ENCODE data around the gene GRIP1.
"Not testable (repeated sequence)": the region's sequence is repeated elsewhere in the genome, so short reads cannot be mapped to it uniquely, and the experiment has no call there.

GRIP1 gene

DNA sequence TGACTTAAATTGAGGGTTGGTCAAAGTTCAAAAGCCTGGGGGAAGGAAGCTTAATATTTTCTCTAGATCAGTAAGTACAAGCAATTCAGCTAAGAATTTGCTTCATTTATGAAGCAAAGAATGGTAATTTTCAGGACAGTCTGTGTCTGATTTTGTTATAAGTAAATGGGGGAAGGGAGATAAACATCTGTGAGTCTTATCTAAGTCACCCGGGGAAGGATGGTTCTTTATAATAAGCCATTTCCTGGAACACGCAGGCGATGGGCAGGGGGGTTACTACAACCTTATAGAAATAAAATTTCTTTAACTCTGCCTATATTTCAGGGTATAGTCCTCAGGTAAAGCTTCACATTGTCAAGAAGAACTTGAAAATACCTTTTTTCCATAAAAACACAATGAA lies 333.7 kb downstream of the GRIP1 start:
- DNase-seq = no peak

DNA sequence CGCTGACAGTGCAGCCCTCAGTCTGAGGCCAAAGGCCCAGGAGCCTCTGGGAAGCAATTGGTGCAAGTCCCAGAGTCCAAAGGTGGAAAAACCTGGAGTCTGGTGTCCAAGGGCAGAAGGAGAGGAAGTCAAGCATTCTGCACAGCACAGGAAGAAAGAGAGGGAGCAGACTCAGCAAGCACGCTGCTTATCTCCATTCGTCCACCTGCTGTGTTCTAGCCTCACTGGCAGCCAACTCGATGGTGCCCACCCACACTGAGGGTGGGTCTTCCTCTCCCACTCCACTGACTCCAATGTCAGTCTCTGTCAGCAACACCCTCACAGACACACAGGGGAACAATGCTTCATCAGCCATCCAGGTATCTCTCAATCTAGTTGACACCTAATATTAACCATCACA lies 337.8 kb downstream of the GRIP1 start:
- no peak for DNase-seq

- DNase-seq = no peak
Observed at GRCh38 chr12:66340131-66340530, 338.7 kb downstream of the GRIP1 start.

GRCh38 chr12:66337381-66338010 lies 341.4 kb downstream of the GRIP1 start:
- DNase-seq = no peak

- no peak for DNase-seq
Observed at GRCh38 chr12:66335746-66336145, 343.1 kb downstream of the GRIP1 start.

DNA sequence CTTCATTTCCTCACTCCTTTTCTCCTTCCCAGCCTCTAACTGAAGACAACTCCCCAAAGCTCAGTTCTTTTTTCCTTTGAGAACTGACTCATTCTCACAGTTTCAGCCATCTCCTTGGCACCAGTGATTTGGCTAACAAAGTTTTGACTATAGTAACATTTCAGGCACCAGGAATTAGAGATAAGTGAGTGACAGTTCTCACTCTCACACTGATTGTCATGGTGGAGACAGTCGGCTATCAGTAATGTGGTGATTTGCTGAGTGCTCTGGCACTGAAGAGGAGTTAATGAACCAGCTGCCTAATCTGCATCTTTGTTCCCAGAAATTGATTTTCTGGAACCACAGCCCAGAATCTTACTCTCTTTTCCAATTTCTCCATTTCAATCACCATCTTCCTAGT lies 347.1 kb downstream of the GRIP1 start:
- DNase-seq = no peak

DNA sequence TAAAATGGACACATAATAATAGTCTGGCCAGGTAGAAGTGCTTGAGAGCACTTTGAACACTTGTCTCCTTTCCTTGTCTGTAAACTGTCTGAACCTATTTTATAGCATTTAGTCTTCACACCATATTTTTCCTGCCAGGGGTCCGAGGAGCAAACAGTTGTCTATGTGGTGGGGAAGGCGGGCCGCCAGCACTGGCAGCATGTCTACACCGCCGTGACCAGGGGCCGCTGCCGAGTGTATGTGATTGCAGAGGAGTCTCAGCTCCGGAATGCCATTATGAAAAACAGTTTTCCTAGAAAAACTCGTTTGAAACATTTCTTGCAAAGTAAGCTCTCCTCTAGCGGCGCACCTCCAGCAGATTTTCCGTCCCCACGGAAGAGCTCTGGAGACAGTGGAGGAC lies 347.9 kb downstream of the GRIP1 start:
- DNase-seq = no peak

DNA sequence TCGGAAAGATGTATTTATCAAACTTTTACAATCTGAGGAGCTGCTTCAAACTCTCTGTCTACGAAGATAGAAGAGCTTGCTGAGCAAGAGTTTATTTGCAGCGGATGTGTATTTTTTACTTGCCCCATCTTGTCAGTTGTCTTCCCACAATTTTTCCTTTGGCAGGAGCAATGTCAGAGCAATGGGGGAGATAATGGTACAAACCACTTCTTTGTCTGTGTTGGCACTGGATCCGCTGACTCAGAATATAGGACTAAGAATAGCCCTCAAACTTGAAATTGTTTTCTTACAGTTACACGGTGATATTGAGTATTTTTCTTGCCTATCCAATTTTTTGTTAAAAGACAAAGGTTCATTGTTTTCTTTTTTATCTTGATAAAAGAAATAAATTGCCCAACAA lies 348.9 kb downstream of the GRIP1 start:
- peak in 1 of 58 donors; percentile 2 for DNase-seq

GRCh38 chr12:66323017-66323416 lies 355.9 kb downstream of the GRIP1 start:
- no peak for DNase-seq

DNA sequence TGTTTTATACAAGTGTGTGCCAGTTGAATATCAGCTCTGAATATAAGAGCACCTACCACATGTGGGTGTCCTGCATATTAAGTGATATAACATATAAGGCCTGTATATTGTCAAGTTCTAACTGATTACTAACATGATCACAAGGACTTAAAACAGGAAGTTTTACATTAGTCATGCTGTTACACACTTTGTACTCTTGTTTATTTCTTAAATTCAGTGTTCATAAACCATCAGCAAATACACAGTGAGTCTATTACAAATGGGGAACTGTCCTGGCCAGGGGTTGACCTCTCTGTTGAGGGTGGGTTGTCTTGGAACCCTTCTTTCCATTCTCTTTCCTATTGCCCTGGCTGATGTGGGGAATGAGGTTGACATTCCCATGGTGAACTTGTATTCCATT lies 357.4 kb downstream of the GRIP1 start:
- DNase-seq = no peak

DNA sequence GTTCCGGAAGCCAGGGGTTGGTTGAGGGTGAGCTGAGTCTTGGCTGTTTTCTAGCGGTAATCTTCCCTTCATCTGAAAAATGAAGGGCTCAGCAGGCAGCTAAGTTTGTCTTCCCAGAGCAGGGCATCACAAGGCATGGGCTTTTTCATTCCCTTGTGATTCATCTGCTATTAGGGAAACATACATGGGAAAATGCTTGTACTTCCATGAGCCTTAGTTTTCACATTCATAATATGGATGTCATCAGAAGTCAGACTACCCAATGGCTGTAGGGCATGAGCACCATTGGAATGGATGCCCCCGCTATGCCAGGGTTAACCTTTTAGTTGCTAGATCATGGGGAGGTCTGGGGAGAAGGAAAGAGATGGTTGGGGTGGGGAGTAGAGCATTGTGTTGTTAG lies 357.9 kb downstream of the GRIP1 start:
- no peak for DNase-seq

DNA sequence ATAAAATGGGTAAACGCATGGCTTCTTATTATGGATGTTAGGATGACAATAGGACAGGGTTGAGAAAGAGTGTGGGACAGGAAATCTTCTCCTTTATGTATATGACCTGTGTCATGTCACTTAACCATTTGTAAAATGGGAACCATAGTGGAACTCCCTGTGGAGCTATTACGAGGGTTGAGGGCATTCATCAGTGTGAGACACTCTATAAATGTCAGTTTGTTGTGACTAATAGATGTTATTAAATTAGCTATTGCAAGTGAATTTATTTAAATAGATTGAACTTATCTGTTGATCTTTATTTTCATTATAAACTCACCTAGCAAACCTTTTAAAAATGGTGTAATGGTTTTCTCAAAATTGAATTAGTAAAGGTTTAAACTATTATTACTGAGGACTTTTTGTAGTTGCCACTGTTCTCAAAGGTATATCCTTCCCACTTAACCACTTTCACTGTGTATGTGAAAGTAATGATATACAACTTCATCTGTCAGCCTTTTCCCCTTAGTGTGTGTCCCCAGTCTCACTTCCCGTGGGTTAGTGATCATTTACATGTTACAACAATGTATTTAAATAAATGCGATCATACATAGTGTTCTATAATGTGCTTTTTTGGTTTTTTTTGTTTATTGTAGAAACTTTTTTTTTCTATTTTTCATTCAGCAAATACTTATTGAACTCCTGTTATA lies 359.5 kb downstream of the GRIP1 start:
- DNase-seq = no peak

DNA sequence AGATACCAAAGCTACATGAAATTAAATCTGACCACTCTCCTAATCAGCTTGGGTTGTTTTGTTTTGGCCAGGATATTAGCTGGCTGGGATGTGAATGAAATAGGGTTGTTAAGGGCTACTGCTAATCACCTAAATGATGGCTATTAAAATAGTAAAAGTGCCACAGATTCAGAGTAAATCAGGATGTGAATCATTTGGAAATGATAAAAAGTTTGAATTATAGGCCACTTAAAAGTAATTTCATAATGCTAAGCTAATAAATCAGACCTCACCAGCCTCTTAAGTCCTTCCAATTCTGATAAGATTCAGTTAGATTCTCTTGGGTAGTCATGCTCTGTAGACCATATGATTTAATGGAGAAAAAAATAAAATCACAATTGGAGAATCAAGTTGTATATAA lies 364.6 kb downstream of the GRIP1 start:
- no peak for DNase-seq

DNA sequence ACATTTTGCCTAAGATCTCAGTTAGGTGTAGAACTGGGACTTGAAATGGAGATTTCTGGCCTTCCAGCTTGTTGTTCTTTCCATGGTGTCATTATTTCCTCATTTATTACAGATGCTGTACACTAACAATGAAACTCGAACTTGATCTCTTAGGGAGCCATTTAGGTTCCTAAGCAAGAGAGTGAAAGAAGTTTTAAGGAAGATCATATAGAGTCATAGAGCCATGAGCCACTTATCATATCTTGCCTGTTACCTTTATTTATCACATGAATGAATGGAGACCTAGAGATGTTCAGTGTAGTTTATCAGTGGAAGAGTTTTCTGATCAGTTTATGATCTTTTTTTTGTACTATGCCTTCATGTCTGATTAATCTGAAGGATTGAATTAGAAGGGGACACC lies 366.7 kb downstream of the GRIP1 start:
- DNase-seq = no peak

DNA sequence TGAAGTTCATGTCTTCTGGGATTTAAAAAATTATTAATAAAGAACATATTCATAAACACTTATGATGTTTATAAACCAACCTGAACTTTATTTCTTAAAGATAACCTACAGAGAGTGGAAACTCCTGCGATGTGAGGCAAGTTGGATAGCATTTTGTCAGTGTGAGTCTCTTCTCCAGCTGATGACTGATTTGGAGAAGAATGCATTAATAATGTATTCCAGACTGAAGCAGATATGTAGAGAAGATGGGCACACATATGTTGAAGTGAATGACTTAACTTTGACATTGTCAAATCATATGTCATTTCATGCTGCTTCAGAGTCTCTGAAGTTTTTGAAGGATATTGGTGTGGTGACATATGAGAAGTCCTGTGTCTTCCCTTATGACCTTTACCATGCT lies 369.3 kb downstream of the GRIP1 start:
- no peak for DNase-seq

DNA sequence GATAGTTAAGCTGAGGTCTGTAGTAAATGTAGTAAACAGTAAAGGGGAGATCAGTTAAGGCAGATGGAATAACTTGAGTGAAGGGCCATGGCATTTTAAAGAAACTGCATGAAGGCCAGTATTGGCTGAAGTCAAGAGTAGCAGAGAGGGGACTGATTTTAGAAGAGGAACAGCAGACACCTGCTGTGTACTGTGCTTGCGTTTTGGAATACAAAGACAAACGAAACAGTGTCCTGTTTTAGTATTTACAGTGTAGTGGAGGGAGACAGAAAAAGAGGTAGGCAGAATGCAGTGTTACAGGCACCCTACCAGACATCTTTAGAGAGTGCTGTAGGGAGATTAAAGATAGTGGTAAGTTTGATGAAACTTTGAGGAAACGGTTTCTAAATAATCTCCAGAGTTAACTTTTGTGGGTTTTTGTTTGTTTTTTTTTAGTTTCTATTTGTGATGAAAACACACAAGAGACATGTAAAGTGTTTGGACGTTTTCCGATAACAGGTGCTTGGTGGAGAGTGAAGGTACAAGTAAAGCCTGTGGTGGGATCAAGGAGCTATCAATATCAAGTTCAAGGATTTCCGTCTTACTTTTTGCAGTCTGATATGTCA lies 374.5 kb downstream of the GRIP1 start:
- no peak for DNase-seq

- DNase-seq = not testable (repeated sequence)
Observed at GRCh38 chr12:66303316-66303804, 375.5 kb downstream of the GRIP1 start.

- DNase-seq = no peak
Observed at GRCh38 chr12:66302827-66303169, 376.1 kb downstream of the GRIP1 start.

DNA sequence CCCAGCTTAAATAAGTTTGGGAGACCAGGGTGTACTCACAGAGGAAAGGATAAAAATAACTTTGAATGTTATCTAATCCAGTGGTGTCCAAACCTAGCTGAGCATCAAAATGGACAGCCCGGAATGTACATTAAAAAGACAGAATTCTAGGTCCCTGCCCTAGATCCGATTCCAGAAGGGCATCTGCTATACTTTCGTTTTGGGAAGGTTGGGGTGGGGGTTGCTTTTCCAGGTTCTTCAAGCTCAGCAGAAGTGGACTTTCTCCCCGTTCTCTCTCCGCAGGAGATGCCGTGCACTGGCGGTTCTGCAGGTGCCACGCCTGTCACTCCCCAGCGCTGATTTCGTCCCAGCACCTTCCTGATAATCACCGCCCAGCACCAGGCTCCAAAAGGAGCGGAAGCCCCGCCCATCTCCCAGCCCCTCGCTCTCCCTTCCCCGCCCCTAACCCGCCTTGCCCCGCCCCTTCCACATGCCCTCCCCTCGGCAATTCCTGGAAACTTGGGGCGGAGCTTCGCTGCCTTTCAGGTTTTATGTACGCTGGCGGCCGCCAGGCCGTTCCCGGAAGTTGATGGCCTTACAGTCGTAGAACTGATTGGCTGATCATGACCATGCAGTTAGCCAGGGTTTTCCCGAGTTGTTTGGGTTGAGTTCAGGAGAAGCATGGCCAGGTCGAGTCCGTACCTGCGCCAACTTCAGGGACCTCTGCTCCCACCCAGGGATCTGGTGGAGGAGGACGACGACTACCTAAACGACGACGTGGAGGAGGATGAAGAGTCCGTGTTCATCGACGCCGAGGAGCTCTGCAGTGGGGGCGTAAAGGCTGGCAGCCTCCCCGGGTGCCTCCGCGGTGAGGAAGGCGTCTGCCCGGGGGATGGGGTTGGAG lies 376.7 kb downstream of the GRIP1 start, which contains the start of gene HELB:
TSS of gene HELB (plus strand) at position 550 of the 883 bp plus-strand sequence. CDS start at position 661, 111 bp downstream.
- DNase-seq = peak; percentile 24 to 96 (median 88)

GRCh38 chr12:66297923-66298322 lies 381.0 kb downstream of the GRIP1 start:
- DNase-seq = no peak

Data from anterior cingulate cortex (tissue), 58 donors.